Gastroesophageal sphincter (tissue), 4 donors: ENCODE results near the gene VSIG10. TPM values are rescaled to one million over a fixed set of nuclear protein-coding genes. Genes with fewer than 3 reads are reported as not detected.

Source experiments
- ATAC-seq: fragments of 150-250 bp; one replicate; pipeline ENCODE4 v1.9.1; 2016; ENCODE audit warnings: mild to moderate bottlenecking, moderate library complexity
- H3K27ac ChIP-seq, 4 donors: fragments of 200-600 bp; sonication (generic) in 3 of 4; 1 replicate in 3 of 4; 2 replicates in 1 of 4; pipeline ENCODE4 v1.5.1; 2016 to 2019
- H3K27me3 ChIP-seq: fragments of 200-600 bp; sonication (generic); one replicate; pipeline ENCODE4 v1.5.1; 2019
- H3K36me3 ChIP-seq, 2 donors: fragments of 200-600 bp; sonication (generic); one replicate each; pipeline ENCODE4 v1.5.1; 2019; ENCODE audit warnings: control low read depth in 1 of 2
- H3K4me1 ChIP-seq, 3 donors: fragments of 200-600 bp; sonication (generic); 1 replicate in 2 of 3; 2 replicates in 1 of 3; pipeline ENCODE4 v1.5.1; 2016 to 2019; ENCODE audit warnings: control low read depth in 2 of 3
- H3K4me3 ChIP-seq, 2 donors: fragments of 200-600 bp; sonication (generic); one replicate each; pipeline ENCODE4 v1.5.1; 2019; ENCODE audit warnings: mild to moderate bottlenecking in 1 of 2, moderate library complexity in 1 of 2
- H3K9me3 ChIP-seq, 3 donors: fragments of 200-600 bp; sonication (generic); one replicate each; pipeline ENCODE4 v1.5.1; 2017 to 2019; ENCODE audit warnings: control low read depth in 2 of 3
- EP300 ChIP-seq: sonication (generic); formaldehyde crosslinking; IDR thresholded peaks from one replicate; pipeline ENCODE4 v1.6.1; 2017; ENCODE audit warnings: antibody characterized with exemption, mild to moderate bottlenecking
- POLR2A ChIP-seq, 2 donors: fragments of 450-650 bp; IDR thresholded peaks; one replicate each; pipeline ENCODE4 v1.6.1; 2017; ENCODE audit warnings: antibody characterized with exemption in 2 of 2, mild to moderate bottlenecking in 2 of 2, moderate library complexity in 1 of 2
- POLR2AphosphoS5 ChIP-seq: sonication (generic); formaldehyde crosslinking; IDR thresholded peaks from one replicate; pipeline ENCODE4 v1.6.1; 2017; ENCODE audit warnings: antibody characterized with exemption
- WGBS, 2 donors: methylation state at CpG; one replicate each; pipeline ENCODE4 v1.1.5; 2018; ENCODE audit warnings: low coverage in 1 of 2; 5-methylcytosine and 5-hydroxymethylcytosine counted together
- total RNA-seq, 4 donors: library from RNA; depleted of rRNA; stranded (reverse); fragments of >200 nt; gene quantifications; one replicate each; pipeline ENCODE4 v1.1.0, GENCODE V29; 2016
- TF ChIP-seq, protein P1 (sequence below), 4 experiments: fragments of 200-600 bp in 2 of 4; fragments of 450-650 bp in 2 of 4; sonication (generic) in 1 of 4; IDR thresholded peaks; one replicate each; pipeline ENCODE4 v1.5.1; 2017 to 2019; ENCODE audit warnings: antibody characterized with exemption in 4 of 4, mild to moderate bottlenecking in 2 of 4, moderate library complexity in 2 of 4

VSIG10 gene
- total RNA-seq, 4 donors from 2014 or later = 14.7 to 24.6 (median 17.6) TPM

DNA sequence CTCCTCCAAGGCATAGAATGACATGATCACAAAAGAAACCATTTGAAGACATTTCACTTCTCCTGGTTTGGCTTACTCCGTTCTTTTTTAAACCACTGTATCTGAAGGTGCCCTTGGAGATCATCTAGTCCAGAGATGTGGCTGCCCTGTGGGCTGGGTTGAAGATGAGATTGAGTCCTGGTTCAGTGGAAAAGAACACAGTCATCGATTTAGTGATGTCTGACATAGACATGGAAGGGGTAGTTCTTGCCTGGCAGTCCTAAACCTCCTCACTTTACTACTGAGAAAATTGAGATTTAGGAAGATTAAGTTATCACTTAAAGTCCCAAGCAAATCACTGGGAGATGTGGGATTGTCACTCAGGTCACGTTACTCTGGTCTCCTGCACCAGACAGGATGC lies 2.8 kb downstream of the VSIG10 start:
- H3K27me3 ChIP-seq = no peaks in the 10 kb centered on the region
- no peak for ATAC-seq
- no peaks in the 10 kb centered on the region for H3K36me3 ChIP-seq
- TF ChIP-seq, protein P1, sequence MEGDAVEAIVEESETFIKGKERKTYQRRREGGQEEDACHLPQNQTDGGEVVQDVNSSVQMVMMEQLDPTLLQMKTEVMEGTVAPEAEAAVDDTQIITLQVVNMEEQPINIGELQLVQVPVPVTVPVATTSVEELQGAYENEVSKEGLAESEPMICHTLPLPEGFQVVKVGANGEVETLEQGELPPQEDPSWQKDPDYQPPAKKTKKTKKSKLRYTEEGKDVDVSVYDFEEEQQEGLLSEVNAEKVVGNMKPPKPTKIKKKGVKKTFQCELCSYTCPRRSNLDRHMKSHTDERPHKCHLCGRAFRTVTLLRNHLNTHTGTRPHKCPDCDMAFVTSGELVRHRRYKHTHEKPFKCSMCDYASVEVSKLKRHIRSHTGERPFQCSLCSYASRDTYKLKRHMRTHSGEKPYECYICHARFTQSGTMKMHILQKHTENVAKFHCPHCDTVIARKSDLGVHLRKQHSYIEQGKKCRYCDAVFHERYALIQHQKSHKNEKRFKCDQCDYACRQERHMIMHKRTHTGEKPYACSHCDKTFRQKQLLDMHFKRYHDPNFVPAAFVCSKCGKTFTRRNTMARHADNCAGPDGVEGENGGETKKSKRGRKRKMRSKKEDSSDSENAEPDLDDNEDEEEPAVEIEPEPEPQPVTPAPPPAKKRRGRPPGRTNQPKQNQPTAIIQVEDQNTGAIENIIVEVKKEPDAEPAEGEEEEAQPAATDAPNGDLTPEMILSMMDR (IDR thresholded peaks at IDR 0.05) = no peak
- TF ChIP-seq POLR2A (IDR thresholded peaks at IDR 0.05) = no peak
- no peaks in the 10 kb centered on the region for H3K9me3 ChIP-seq
- WGBS, 2 donors = 78 to 82% methylated on average over 1 to 3 of the region's 3 CpGs
- H3K4me1 ChIP-seq = peaks cover 0 to 18% (median 0%) of the 10 kb centered on the region in 3 donors
- H3K27ac ChIP-seq = no peak overlapping the region
- H3K4me3 ChIP-seq = no peak overlapping the region

- TF ChIP-seq EP300 = no peak
- TF ChIP-seq, protein P1 (IDR thresholded peaks at IDR 0.05) = no peak
- no peak for TF ChIP-seq POLR2A (IDR thresholded peaks at IDR 0.05)
- no peak for TF ChIP-seq POLR2AphosphoS5
- ATAC-seq = no peak
- peaks cover 0 to 9% of the 10 kb centered on the region in 2 donors for H3K36me3 ChIP-seq
Observed at GRCh38 chr12:118098911-118099671, 4.7 kb downstream of the VSIG10 start.

DNA sequence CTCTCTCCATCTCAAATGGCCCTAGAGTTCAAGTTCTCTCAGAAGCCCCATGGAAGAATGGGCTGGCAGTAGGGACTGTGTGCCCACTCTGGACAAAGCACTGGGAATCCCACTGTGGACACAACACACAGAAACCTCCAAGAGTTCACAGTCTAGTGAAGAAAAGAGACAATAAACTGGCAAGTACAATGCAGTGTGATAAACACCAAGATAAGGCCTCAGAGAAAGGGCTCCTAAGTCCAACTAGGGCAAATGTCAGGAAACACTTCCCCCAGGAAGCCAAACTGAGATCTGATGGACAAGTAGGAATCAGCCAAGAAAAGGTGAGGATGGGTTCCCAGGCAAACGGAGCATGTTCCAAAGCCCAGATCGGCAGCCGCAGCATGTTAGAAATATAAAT lies 5.4 kb downstream of the VSIG10 start:
- 81 to 86% methylated on average over 3 of the region's 3 CpGs for WGBS, 2 donors
- TF ChIP-seq, protein P1 (IDR thresholded peaks at IDR 0.05) = no peak
- TF ChIP-seq POLR2AphosphoS5 (no peak), EP300 (no peak), POLR2A (IDR thresholded peaks at IDR 0.05) (no peak)
- peaks cover 0 to 9% (median 0%) of the 10 kb centered on the region in 3 donors for H3K4me1 ChIP-seq

More at GRCh38 chr12:118098911-118099671, 4.7 kb downstream of the VSIG10 start:
- Histone ChIP-seq H3K27me3 (no peaks in the 10 kb centered on the region), H3K4me1 (peaks cover 0 to 10% (median 0%) of the 10 kb centered on the region in 3 donors), H3K27ac (no peak overlapping the region), H3K4me3 (no peak overlapping the region), H3K9me3 (no peaks in the 10 kb centered on the region)
- WGBS, 2 donors = 86 to 92% methylated on average over 6 to 8 of the region's 12 CpGs

GRCh38 chr12:118094039-118094438 lies 9.8 kb downstream of the VSIG10 start:
- no peak for TF ChIP-seq POLR2A (IDR thresholded peaks at IDR 0.05)
- TF ChIP-seq, protein P1 (IDR thresholded peaks at IDR 0.05) = no peak
- no peak for TF ChIP-seq EP300
- TF ChIP-seq POLR2AphosphoS5 = no peak
- Histone ChIP-seq H3K27ac (no peak overlapping the region), H3K9me3 (no peaks in the 10 kb centered on the region), H3K27me3 (no peaks in the 10 kb centered on the region), H3K4me3 (no peak overlapping the region), H3K36me3 (peaks cover 0 to 54% of the 10 kb centered on the region in 2 donors), H3K4me1 (no peaks in the 10 kb centered on the region)
- ATAC-seq = no peak
- 79 to 82% methylated on average over 2 to 3 of the region's 3 CpGs for WGBS, 2 donors

More for the DNA sequence above, 5.4 kb downstream of the VSIG10 start:
- H3K4me3 ChIP-seq = no peak overlapping the region
- H3K9me3 ChIP-seq = no peaks in the 10 kb centered on the region
- peaks cover 0 to 16% of the 10 kb centered on the region in 2 donors for H3K36me3 ChIP-seq
- ATAC-seq = no peak
- no peaks in the 10 kb centered on the region for H3K27me3 ChIP-seq
- no peak overlapping the region for H3K27ac ChIP-seq

DNA sequence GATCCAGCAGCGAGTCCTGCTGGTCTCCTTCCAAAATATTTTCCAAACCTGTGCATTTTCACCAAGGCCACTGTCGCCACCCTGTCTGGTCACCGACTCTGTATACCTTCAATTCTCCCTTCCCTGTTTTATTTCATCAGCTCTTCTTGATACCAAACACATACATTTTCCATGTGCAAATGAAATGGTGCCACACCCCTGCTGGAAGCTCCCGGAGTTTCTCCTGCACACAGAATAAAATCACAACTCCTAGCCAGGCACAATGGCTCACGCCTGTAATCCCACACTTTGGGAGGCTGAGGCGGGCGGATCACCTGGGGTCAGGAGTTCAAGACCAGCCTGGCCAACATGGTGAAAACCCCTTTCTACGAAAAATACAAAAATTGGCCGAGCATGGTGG lies 14.0 kb downstream of the VSIG10 start:
- no peaks in the 10 kb centered on the region for H3K4me1 ChIP-seq
- 89 to 97% methylated on average over 3 to 4 of the region's 9 CpGs for WGBS, 2 donors
- TF ChIP-seq, protein P1 (IDR thresholded peaks at IDR 0.05) = no peak
- TF ChIP-seq EP300 = no peak
- TF ChIP-seq POLR2AphosphoS5 = no peak
- TF ChIP-seq POLR2A (IDR thresholded peaks at IDR 0.05) = no peak
- H3K27me3 ChIP-seq = no peaks in the 10 kb centered on the region
- H3K9me3 ChIP-seq = no peaks in the 10 kb centered on the region
- no peak overlapping the region for H3K27ac ChIP-seq
- ATAC-seq = no peak
- peaks cover 0 to 47% of the 10 kb centered on the region in 2 donors for H3K36me3 ChIP-seq
- no peak overlapping the region for H3K4me3 ChIP-seq
